ENCODE results near the gene VAPA.
"Not testable (repeated sequence)": the region's sequence is repeated elsewhere in the genome, so short reads cannot be mapped to it uniquely, and the experiment has no call there.

The VAPA gene

GRCh38 chr18:9898792-9899549, 14.8 kb upstream of the VAPA start:
- Histone ChIP-seq H3K27ac (no peak overlapping the region), H3K79me2 (ENCODE audit: insufficient read depth, low read depth) (no peaks in the 10 kb centered on the region), H2AFZ (ENCODE audit: low read depth) (no peak overlapping the region), H3K9ac (no peak overlapping the region), H3K4me1 (ENCODE audit: low read depth, poor library complexity, severe bottlenecking) (no peaks in the 10 kb centered on the region), H3K4me3 (IDR thresholded peaks at IDR 0.05; ENCODE audit: insufficient read depth, low read depth, low read length) (no peak overlapping the region), H3K36me3 (ENCODE audit: insufficient read depth) (no peaks in the 10 kb centered on the region), H3K4me2 (no peak overlapping the region), H3K27me3 (ENCODE audit: insufficient read depth, low read depth) (no peaks in the 10 kb centered on the region), H4K20me1 (ENCODE audit: insufficient read depth) (no peaks in the 10 kb centered on the region)
- no peak for TF ChIP-seq CTCF (conservative IDR thresholded peaks at IDR 0.05; ENCODE audit: low read depth, low read length)

GRCh38 chr18:9899550-9899930, 14.3 kb upstream of the VAPA start:
- not testable (repeated sequence) for H3K27ac ChIP-seq, H3K4me2 ChIP-seq, H3K9ac ChIP-seq

GRCh38 chr18:9900699-9901098, 13.1 kb upstream of the VAPA start:
- Histone ChIP-seq H3K9ac (no peak overlapping the region), H3K4me1 (ENCODE audit: low read depth, poor library complexity, severe bottlenecking) (no peaks in the 10 kb centered on the region), H3K79me2 (ENCODE audit: insufficient read depth, low read depth) (no peaks in the 10 kb centered on the region), H2AFZ (ENCODE audit: low read depth) (no peak overlapping the region), H4K20me1 (ENCODE audit: insufficient read depth) (no peaks in the 10 kb centered on the region), H3K4me2 (no peak overlapping the region), H3K36me3 (ENCODE audit: insufficient read depth) (no peaks in the 10 kb centered on the region), H3K27me3 (ENCODE audit: insufficient read depth, low read depth) (no peaks in the 10 kb centered on the region), H3K4me3 (IDR thresholded peaks at IDR 0.05; ENCODE audit: insufficient read depth, low read depth, low read length) (no peak overlapping the region), H3K27ac (no peak overlapping the region)
- no peak for TF ChIP-seq CTCF (conservative IDR thresholded peaks at IDR 0.05; ENCODE audit: low read depth, low read length)

More at GRCh38 chr18:9899550-9899930, 14.3 kb upstream of the VAPA start:
- H3K79me2 ChIP-seq (ENCODE audit: insufficient read depth, low read depth); H3K36me3 ChIP-seq (ENCODE audit: insufficient read depth); H2AFZ ChIP-seq (ENCODE audit: low read depth); H4K20me1 ChIP-seq (ENCODE audit: insufficient read depth); H3K4me1 ChIP-seq (ENCODE audit: low read depth, poor library complexity, severe bottlenecking); H3K4me3 ChIP-seq (IDR thresholded peaks at IDR 0.05; ENCODE audit: insufficient read depth, low read depth, low read length); H3K27me3 ChIP-seq (ENCODE audit: insufficient read depth, low read depth): not testable (repeated sequence)

- Histone ChIP-seq H3K27me3 (ENCODE audit: insufficient read depth, low read depth) (no peaks in the 10 kb centered on the region), H3K9ac (no peak overlapping the region), H3K27ac (no peak overlapping the region), H3K4me3 (IDR thresholded peaks at IDR 0.05; ENCODE audit: insufficient read depth, low read depth, low read length) (no peak overlapping the region), H2AFZ (ENCODE audit: low read depth) (no peak overlapping the region), H3K4me2 (no peak overlapping the region), H3K36me3 (ENCODE audit: insufficient read depth) (no peaks in the 10 kb centered on the region), H4K20me1 (ENCODE audit: insufficient read depth) (no peaks in the 10 kb centered on the region), H3K79me2 (ENCODE audit: insufficient read depth, low read depth) (no peaks in the 10 kb centered on the region), H3K4me1 (ENCODE audit: low read depth, poor library complexity, severe bottlenecking) (no peaks in the 10 kb centered on the region)
- TF ChIP-seq CTCF (conservative IDR thresholded peaks at IDR 0.05; ENCODE audit: low read depth, low read length): no peak
Measured at GRCh38 chr18:9901377-9901776, 12.4 kb upstream of the VAPA start.

- not testable (repeated sequence) for H3K36me3 ChIP-seq (ENCODE audit: insufficient read depth); H3K9ac ChIP-seq; H3K79me2 ChIP-seq (ENCODE audit: insufficient read depth, low read depth); H4K20me1 ChIP-seq (ENCODE audit: insufficient read depth); H3K4me2 ChIP-seq; H3K4me3 ChIP-seq (IDR thresholded peaks at IDR 0.05; ENCODE audit: insufficient read depth, low read depth, low read length); H3K27me3 ChIP-seq (ENCODE audit: insufficient read depth, low read depth); H3K27ac ChIP-seq; H3K4me1 ChIP-seq (ENCODE audit: low read depth, poor library complexity, severe bottlenecking); H2AFZ ChIP-seq (ENCODE audit: low read depth)
Measured at GRCh38 chr18:9902264-9902663, 11.6 kb upstream of the VAPA start.

All from KMS-11 (cell line).